HL-60/S4 treated with retinoic acid at 250 ng/mL for 4 days and 3 days (cell line): Measurements from ENCODE around the gene CACNA2D3.

Experiments
- in situ Hi-C: fragments of 300-500 bp; cut with MboI; formaldehyde crosslinking; loops from 2 replicates; pipeline ENCODE4 v1.7.0; 2022; ENCODE audit warnings: low sequenced_read_pairs

CACNA2D3 gene

DNA sequence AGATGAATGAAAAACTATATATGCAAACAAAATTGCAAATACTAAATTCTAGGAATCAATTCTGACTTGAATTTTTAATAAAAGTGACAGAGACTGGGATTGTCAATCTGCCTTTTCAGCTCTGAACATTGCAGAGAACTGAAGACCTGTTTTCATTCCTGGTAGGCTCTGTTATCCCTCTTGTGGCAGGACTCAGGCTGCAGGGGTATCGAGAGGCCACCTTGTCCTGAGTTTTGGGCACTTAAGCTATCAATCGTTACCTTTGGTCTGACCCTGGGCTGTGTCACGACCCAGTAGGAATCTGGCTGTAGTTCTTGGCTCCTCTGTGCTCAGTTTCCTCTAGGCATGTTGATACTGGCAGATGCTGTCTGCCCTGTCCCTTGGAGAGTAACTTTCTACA is 238.0 kb downstream of the CACNA2D3 start:
- in situ Hi-C loops: no loop called here

DNA sequence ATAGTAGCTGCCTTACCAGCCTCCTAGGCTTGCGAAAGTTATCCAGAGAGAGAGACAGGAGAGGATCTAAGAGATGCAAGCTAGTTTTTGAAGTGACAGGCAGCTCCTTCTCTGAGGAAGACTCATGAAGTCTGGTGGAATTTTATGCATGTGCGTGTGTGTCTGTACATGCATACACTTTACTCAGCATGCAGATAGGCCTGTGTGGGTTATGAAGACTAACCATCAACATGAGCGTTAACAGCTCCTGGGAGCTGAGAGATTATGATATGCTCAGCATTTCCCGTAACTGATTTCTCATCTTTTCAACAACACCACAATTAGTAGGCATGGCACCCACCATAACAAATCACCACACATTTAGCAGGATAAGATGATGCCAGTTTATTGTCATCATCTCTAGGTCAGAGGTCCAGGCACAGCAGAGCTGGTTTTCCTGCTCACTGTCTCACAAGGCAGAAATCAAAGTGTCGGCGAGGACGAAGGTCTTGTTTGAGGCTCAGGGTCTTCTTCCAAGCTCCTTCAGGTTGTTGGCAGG is 239.5 kb downstream of the CACNA2D3 start:
- in situ Hi-C loops: no loop called here

DNA sequence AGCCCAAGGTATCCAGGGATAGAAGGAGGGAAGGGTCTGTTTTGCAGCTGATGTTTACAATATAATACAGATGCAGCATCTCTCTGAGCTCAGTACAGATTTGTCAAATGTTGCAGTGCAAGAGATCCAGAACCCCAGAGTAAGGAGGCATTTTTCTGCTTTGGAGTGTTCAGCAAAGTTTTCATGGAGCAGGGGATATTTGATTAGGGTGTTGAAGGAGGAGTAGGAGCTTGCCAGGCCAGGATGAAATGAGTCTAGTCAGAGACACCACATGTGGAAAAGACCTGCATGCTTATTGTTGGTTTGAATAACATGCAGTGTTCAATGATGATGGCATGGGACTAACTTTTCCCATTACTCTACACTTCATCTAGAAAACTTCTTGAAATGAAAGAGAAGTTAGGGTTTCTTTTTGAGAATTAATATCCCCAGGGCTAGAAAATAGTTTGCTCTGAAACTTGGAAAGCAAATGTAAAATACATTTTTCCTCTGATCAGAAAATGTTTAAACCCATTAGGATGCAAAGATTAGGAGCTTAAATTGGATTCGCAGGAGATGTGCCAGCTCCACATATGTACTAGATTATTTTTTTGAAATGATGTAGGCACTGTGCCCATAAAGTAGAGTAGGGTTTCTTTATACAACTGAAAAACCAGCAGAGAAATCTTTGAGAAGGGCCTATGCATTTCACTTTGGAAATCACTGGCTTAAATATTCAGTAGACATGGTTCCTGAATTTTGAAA is 243.8 kb downstream of the CACNA2D3 start:
- in situ Hi-C loops: no loop called here

DNA sequence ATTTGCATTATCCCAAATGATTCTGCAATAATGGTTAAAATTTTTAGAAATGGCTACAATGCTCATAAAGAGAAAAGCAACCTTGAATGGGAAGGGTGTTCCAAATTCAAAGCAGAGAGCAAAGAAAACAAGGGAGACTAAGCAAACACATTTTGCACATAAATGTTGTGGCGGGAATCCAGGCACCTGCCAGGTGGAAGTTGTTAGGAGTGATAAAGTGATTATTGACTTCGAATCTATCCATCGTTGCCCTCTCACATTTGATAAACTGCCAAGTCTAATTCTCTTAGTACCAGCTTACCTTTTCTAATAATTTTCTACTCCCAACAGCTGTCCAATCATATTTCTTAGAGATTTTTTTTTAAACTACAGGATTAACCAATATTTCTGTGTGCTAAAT is 244.5 kb downstream of the CACNA2D3 start:
- in situ Hi-C loops: no loop called here

DNA sequence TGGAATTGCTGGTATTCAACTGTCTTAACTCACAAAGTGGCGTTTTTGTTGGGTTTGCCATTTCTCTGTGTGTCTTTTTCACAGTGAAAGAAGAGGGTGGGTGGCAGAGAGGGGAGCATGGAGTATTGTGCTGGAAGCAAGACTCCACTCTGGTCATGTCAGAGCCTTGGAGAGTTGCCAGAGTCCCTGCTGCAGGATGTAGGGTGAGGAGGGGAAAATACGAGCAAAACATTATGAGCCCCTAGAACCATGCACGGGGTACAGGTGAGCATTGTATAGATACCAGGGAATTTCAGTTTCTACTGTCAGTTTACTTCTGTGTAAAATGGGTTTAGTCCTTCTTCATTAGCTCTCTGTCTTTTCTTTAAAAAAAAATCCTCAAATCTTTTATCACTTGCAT is 249.9 kb downstream of the CACNA2D3 start:
- in situ Hi-C loops: no loop called here

DNA sequence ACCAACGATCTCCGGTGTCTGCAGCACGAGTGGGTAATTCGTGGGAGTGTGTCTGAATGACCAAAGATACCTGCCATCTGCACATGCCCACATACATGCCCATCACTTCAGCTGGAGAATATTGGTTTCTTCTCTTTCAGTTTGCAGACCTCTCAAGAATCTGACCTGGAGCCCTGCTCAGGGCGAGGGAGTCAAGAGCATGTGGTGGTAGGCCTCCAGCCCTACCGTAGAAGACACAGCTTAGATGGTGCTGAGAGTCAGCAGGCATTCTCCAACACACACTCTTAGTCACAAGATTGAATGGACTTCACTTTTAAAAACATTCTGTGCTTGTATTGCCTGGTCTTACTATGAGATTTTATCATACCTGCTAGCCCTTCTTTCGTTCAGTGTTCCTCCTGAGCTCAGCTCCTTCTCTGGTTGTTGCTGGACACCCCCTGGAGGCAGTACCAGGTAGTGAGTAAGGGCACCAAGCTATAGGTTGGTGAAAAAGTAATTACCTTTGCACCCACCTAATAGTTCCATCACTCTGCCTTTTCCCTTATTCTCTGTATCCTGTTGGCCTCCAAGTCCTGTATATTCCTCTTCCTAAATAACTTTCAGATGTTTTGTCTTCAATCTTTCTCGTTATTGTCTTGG is 252.0 kb downstream of the CACNA2D3 start:
- in situ Hi-C loops: no loop called here

DNA sequence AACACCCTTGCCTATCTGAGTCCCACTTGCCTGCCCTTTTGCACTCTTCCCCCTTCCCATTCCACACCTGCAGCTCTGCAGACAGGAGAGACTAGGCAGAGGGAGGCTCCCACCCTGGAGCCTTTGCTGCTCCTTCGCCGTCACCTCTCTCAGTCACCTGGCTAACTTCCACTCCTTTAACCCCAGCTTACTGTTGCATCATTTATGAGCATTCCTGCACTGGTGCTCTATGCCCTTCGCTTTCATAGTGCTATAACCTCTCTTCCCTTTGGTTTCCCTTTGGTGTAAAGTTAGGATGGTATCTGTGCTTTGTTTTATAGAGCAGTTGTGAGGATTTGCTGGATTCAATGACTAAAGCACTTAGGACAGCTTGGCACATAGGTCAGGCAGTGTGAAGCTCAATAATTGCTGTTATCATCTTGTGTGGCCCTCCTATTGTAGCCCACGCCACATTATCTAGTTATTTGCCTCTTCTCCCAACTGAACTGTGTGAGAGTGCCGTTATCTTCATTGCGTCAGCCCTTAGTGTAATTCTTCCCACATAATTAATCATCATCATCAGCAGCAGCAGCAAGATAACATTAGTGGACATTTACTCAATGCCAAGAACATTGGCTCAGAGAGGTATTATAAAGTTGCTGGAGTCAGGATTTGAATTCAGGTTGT is 253.9 kb downstream of the CACNA2D3 start:
- in situ Hi-C loops: no loop called here

DNA sequence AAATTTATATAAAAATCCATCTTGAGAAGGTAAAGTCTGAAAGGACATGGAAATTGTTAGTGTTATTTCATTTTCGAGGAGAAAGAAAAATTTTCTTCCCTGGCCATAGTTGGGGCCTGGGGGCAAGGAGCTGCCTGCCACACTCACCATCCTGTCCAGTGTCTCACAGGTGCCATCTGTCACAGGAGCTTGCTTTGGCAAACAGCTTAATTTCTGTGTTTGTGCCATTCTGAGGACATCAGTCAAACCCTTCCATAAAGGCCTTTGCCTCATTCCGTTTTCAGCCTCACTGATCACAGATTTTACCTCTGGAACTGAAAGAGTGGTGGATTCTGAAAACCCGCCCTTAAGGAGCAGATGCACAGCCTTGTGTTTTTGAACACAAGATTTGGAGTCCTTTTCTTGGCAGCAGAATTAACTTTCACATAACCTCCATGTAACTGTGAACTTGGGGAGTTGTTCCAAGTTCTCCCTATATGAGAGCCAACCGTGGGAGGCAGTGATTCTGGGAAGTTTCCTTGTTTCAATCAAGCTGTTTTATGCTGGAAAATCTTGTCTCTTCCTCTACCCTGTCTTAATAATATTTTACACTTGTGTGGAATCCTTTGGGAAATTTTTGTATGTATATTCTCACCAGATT is 254.7 kb downstream of the CACNA2D3 start:
- in situ Hi-C loops: no loop called here

DNA sequence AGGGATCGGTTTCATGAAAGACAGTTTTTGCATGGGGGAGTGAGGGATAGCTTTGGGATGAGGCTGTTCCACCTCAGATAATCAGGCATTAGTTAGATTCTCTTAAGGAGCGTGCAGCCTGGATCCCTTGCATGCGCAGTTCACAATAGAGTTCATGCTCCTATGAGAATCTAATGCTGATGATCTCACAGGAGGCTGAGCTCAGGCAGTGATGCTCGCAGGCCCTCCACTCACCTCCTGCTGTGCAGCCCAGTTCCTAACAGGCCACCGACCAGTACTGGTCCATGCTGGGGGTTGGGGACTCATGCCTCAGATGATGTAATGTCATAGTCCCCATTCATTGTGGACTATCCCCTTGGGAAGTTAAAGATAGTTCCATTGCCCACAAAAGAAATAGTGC is 255.8 kb downstream of the CACNA2D3 start:
- in situ Hi-C loops: no loop called here

DNA sequence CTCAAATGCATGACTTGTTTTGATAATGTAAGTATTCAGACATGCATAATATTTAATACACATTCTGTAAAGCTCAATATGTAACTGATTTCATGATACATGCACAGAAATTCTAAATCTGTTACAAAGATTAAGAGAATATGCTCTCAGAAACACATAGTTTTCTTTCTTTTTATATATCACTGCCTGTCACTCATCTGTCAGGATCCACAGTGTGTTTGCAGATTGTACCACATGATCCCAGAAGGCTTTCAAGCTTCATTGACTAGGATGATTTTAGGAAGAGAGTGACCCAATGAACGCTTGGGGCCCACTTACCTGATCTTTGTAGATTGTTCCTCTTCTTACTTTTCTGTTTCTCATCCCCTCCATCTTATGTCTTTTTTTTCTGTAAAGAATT is 261.9 kb downstream of the CACNA2D3 start:
- in situ Hi-C loops: no loop called here

DNA sequence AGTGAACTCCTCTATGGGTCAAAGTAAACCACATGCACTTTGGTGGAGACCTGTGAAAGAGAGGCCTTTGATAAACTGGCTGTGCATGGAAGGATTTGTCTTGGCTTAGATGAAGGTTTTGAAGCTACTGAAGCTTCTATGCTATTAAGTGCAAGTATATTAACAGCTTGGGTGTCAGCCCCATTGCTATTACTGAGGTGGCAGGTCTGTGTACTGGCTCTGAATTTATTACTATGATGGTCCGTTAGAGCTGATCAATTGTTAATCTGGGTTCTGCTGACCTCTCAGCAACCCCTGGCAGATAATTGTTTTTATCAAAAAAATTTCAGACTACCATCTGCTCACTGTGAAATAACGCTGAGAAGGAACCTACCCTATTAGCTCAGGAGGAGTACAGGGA is 268.2 kb downstream of the CACNA2D3 start:
- in situ Hi-C loops: no loop called here

DNA sequence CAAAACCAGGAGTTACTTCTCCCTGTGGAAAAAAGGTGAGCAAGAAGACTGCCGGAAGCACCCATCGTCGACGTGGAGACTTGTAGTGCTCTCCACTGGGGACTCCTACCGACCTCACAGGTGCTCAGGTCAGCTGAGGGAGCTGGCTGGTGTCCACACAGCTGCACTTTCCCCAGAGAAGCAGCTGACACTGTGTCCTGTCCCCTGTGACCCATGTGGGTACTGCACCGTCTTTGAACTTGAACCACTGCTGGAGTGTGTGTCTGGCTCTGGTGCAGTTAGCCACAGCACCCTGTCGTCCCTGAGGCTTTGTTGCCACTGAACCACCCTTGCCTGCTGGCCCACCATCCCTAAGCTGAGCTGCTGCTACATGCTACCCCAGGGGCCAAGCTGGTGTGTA is 270.8 kb downstream of the CACNA2D3 start:
- in situ Hi-C loops: no loop called here

DNA sequence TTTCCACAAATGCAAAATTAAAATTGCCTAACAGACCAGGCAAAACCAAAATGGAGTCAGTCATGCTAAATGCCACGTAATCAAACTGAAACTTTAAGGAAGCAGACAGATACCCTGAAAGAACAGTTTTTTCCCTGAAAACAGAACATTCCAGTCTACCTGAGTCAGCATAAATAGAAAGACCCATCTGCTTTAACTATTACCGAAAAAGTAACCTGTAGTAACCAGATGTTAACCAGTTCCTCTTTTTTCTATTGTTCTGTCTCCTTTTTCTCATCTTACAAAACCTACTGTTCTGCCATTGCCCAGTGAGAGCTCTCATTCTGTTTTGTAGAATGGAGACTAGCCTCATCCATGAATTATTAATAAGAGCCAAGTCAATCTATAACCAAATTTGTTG is 286.0 kb downstream of the CACNA2D3 start:
- in situ Hi-C loops: no loop called here

DNA sequence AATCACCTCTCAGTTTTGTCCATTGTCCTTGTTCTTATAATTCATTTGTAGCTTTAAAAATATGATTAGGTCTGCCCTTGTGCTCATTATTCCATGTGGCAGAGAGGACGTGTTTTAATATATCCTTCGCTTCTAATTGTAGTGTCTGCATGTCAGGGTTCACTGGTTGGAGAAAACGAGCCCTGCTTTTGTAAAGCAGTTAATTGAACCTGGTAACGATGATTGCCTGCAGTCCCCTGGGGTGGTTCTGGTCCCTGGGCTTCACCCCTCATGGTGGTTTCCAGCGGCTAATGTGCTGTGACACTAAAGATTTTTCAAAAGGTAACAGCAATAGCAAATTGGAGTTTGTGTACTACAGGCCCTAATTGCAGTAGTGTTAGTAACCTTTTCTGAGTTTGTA is 299.6 kb downstream of the CACNA2D3 start:
- in situ Hi-C loops: no loop called here

DNA sequence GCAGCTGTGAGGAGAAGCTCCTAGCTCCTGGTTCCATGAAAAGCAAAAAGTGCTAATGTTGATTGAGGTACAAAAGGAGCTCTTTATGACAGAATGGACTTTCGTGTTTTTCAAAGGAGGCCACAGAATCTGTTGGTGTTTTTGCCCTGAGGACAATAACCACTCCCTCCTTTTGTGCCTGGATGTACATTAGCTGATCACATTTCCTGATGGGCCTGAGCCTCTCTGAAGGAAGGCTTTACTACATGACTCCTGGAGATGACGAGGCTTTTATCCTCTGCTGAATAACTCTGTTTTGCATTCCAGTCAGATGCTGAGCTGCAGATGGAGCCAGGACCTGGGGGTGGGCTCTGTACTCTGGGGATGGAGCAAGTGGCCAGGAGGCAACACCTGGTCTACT is 301.9 kb downstream of the CACNA2D3 start:
- in situ Hi-C loops: no loop called here

DNA sequence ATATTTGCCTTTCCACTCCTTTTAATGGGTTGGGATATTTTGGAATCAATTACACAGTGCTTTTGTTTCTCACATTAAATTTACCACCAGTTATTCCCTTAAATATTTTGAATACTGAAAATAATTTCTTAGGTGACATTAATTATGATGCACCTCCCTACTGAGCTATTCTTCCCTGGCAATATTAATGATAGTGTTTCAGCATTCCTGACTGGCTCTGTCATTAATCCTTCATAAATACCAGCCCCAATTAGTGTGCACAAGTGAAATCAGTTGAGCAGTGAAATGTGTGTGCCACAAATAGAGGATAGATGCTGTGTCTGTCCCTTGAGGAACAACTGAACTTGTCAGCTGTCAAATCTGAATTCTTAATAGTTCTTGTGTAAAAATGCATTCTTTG is 304.0 kb downstream of the CACNA2D3 start:
- in situ Hi-C loops: no loop called here

DNA sequence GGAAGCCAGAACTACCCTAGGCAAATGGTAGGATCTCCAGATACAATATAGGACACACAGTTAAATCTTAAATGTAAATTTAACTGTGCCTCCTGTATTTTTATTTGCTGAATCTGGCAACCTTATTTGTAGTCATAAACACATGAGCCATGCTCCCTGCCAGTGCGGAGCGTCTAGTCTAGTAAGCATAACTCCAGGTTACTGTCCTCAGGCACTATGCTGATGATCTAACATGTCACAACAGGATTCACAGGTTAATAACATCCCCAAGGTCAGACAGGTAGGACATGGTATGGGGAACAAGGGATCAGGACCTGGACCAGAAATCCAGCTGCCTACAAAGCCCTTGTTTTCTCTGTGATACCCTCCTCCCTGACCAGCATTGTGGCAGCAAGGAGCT is 305.1 kb downstream of the CACNA2D3 start:
- in situ Hi-C loops: no loop called here

DNA sequence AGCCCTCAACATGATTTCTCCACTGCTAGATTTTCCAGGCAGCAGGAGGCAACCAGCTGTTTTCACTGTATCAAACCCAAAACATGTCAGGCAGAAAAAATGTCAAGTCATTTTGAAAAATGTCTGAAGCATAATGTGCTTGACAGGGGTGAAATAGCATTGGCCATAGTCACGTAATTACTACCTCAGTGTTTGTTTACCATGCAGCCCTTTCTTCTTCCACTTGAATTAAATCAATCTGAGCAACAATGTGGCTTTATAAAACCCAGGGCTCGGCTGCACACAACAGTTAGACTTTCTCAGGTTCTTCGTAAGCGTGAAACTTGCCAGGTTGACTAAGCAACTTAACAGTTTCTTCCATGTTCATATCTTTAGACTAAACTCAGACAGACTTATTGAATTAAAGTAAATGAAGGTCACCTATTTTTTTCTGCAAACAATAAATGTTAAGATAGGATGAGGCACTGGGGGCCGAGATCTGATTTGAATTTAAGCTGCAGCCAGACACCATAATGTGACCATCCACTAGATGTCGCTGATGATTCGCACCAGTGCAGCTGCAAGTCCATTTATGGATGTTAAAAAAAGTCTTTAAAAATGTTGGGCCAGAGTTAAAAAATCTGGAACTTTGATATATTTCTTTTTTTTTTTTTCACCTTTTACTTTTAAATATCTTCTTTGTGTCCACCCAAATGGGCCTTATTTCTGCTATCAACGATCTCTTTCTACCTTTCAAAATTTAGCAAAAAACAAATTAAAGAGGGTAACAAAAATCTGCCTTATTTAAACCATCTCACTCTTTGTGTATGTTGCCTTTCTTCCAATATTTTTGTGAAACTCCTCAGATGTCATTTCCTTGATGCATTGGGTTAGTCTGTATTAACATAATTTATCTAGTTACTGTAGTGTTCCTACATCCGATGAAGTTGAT is 305.9 kb downstream of the CACNA2D3 start:
- in situ Hi-C loops: no loop called here

DNA sequence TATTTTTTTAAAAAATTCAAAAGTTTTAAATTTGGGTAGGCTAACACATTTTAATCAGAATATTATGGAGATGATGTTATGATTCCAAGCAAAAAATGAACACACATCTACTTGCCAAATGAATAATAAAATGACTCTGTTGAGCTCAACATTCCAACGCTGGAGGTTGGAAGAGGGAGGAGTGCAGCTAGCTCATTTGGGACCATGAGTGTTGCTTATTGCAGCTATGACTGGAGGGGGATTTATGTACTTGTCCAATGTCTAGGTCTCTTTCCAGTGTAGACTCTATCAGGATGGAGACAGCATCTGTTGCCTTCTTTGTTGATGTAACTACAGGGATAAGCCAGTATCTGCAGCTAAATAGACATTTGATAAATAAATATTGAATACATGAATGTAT is 310.6 kb downstream of the CACNA2D3 start:
- in situ Hi-C loops: no loop called here

DNA sequence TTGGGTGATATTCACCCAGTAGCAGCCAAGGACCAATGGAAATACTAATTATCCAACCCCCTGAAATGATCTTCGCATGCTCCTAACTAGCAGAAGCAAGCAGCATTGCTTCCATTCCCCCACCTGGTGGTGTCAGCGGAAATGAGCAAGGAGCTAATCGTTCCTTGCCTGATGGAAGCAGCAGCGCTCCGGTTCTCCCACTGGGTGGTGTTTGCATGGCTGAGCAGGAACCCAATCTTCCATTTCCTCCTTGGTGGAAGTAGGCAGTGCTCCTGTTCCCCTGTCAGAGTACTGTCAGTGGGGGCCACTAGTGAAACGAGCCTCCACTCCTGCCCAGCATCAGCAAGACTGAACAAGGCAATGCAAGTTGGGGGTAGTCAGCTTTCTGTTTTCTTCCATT is 311.5 kb downstream of the CACNA2D3 start:
- in situ Hi-C loops: no loop called here
